Omental fat pad (tissue), 4 donors: ENCODE results near the gene MAN2C1. TPM values are rescaled to one million over a fixed set of nuclear protein-coding genes. Genes with fewer than 3 reads are reported as not detected.
A peak's percentile ranks its signal among the peaks of the same experiment; 100 is the strongest.

ENCODE experiments used
- ATAC-seq: fragments of 150-250 bp; one replicate; pipeline ENCODE4 v1.9.1; 2016; ENCODE audit warnings: mild to moderate bottlenecking, moderate library complexity; ENCODE audit not compliant: low FRiP score
- DNase-seq: peaks from one replicate; pipeline ENCODE4 v3.0.0-alpha.2; 2019; ENCODE audit warnings: low spot score
- CTCF ChIP-seq, 3 donors: fragments of 450-650 bp; IDR thresholded peaks; one replicate each; pipeline ENCODE4 v1.5.1; 2016 to 2017; ENCODE audit warnings: antibody characterized with exemption in 3 of 3, mild to moderate bottlenecking in 3 of 3, moderate library complexity in 2 of 3
- total RNA-seq, 4 donors: library from RNA; depleted of rRNA; stranded (reverse); fragments of >200 nt; gene quantifications; one replicate each; pipeline ENCODE4 v1.1.0, GENCODE V29; 2016

Gene MAN2C1
- total RNA-seq, 4 donors from 2014 or later, result 108 to 391 (median 171) TPM

GRCh38 chr15:75380773-75381172 is 12.4 kb upstream of the MAN2C1 start:
- no peak for DNase-seq
- TF ChIP-seq CTCF (IDR thresholded peaks at IDR 0.05), result no peak
- no peak for ATAC-seq

- no peak for DNase-seq
- no peak for ATAC-seq
- TF ChIP-seq CTCF (IDR thresholded peaks at IDR 0.05), result no peak
Observed at GRCh38 chr15:75371901-75372688, 3.7 kb upstream of the MAN2C1 start.

- DNase-seq, result no peak
- no peak for TF ChIP-seq CTCF (IDR thresholded peaks at IDR 0.05)
- ATAC-seq, result no peak
Observed at GRCh38 chr15:75371486-75371885, 3.1 kb upstream of the MAN2C1 start.

GRCh38 chr15:75369897-75370581 is 1.6 kb upstream of the MAN2C1 start:
- ATAC-seq (no peak), DNase-seq (no peak)
- TF ChIP-seq CTCF (IDR thresholded peaks at IDR 0.05), result no peak

GRCh38 chr15:75368689-75369239 is 357 bp upstream of the MAN2C1 start:
- ATAC-seq (peak; percentile 4), DNase-seq (no peak)
- no peak for TF ChIP-seq CTCF (IDR thresholded peaks at IDR 0.05)

GRCh38 chr15:75367406-75367912 is 948 bp downstream of the MAN2C1 start:
- ATAC-seq (no peak), DNase-seq (no peak)
- peak in 1 of 3 donors; percentile 7 for TF ChIP-seq CTCF (IDR thresholded peaks at IDR 0.05)
